ENCODE data around the gene C18orf63. TPM values are rescaled to one million over a fixed set of nuclear protein-coding genes. Genes with fewer than 3 reads are reported as not detected.

Gene C18orf63
- total RNA-seq, 2 donors from 2014 or later, result not detected

DNA sequence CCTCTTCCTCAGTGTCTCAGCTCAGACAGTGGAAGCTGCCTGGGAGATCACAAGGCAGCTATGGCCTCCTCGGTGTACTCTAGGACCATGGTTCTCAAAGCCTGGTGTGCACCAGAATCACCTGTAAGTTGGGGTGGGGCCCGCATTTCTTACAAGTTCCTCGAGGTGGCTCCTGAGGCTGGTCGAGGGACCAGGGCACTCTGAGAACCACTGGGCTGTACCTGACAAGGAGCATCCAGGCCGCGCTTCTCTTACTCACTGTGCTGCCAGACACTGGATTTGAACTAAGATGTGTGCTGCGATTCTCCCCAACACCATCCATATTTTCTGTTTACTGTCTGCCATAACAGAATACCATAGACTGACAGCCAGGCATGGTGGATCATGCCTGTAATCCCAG lies 81.9 kb downstream of the C18orf63 start:
- DNase-seq (ENCODE audit: low spot score) (no peak), ATAC-seq (ENCODE audit: insufficient number of reproducible peaks, low FRiP score, low read depth) (no peak)
- Histone ChIP-seq H3K27me3 (replicated peaks; ENCODE audit: insufficient read depth) (no peaks in the 10 kb centered on the region), H3K9me3 (no peaks in the 10 kb centered on the region), H3K4me1 (ENCODE audit: control insufficient read depth in 1 of 2, low read depth in 2 of 2) (peaks cover 26 to 61% of the 10 kb centered on the region in 2 donors), H3K27ac (no peak overlapping the region), H3K4me3 (no peak overlapping the region), H3K36me3 (no peaks in the 10 kb centered on the region)
- TF ChIP-seq, protein P1, sequence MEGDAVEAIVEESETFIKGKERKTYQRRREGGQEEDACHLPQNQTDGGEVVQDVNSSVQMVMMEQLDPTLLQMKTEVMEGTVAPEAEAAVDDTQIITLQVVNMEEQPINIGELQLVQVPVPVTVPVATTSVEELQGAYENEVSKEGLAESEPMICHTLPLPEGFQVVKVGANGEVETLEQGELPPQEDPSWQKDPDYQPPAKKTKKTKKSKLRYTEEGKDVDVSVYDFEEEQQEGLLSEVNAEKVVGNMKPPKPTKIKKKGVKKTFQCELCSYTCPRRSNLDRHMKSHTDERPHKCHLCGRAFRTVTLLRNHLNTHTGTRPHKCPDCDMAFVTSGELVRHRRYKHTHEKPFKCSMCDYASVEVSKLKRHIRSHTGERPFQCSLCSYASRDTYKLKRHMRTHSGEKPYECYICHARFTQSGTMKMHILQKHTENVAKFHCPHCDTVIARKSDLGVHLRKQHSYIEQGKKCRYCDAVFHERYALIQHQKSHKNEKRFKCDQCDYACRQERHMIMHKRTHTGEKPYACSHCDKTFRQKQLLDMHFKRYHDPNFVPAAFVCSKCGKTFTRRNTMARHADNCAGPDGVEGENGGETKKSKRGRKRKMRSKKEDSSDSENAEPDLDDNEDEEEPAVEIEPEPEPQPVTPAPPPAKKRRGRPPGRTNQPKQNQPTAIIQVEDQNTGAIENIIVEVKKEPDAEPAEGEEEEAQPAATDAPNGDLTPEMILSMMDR (IDR thresholded peaks at IDR 0.05), result no peak

DNA sequence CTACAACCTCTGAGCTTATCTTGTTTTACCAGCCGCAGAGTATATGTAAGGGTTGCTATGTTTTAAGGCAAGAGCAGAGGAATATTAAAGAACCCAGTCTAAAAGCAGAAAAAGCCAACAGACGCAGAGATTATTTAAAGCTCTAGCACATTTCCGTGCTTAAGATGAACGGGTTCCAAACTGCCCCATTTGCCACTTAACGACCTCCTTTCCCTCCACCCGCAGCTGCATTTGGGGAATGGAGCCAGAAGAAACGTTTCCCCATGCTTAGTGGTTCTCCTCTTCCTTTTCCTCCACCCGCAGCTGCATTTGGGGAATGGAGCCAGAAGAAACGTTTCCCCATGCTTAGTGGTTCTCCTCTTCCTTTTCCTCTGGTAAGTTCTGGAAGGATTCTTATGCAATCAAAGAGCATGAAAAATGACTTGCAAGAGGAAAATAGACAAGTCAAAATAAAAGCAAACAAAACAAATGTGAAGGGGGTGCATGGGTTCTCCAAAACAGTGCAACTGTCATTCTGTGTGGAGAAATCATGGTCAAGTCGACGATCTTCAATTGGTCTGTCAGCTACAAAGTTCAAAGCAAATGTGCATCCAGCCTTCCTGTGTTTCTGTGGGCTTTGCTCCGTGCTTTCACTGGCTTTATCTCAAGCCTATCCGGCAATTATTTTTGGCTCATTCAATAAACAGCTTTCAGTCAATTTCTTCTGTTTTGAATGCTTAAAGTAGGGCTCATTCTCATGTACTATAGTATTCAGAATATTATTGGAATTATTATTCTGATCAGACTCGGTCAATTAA lies 83.7 kb downstream of the C18orf63 start:
- Histone ChIP-seq H3K36me3 (no peaks in the 10 kb centered on the region), H3K4me3 (peak overlapping the region; percentile 51), H3K9me3 (no peaks in the 10 kb centered on the region), H3K27ac (no peak overlapping the region), H3K27me3 (replicated peaks; ENCODE audit: insufficient read depth) (no peaks in the 10 kb centered on the region), H3K4me1 (ENCODE audit: control insufficient read depth in 1 of 2, low read depth in 2 of 2) (peaks cover 26 to 61% of the 10 kb centered on the region in 2 donors)
- no peak for ATAC-seq (ENCODE audit: insufficient number of reproducible peaks, low FRiP score, low read depth)
- TF ChIP-seq, protein P1 (IDR thresholded peaks at IDR 0.05), result no peak
- no peak for DNase-seq (ENCODE audit: low spot score)

DNA sequence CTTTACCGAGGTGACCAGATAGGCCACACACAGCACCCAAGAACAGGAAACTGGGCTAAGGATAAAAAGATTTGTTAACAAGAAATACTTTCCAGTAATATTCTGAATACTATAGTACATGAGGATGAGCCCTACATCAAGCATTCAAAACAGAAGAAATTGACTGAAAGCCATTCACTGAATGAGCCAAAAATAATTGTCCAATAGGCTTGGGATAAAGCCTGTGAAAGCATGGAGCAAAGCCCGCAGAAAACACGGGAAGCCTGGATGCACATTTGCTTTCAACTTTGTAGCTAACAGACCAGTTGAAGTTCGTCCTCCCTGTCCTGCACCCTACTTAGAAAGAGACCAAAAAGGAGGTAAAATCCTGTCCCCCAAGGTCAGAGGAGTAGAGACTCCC lies 85.2 kb downstream of the C18orf63 start:
- no peak for DNase-seq (ENCODE audit: low spot score)
- Histone ChIP-seq H3K36me3 (no peaks in the 10 kb centered on the region), H3K27me3 (replicated peaks; ENCODE audit: insufficient read depth) (no peaks in the 10 kb centered on the region), H3K9me3 (no peaks in the 10 kb centered on the region), H3K4me1 (ENCODE audit: control insufficient read depth in 1 of 2, low read depth in 2 of 2) (peaks cover 26 to 54% of the 10 kb centered on the region in 2 donors), H3K4me3 (no peak overlapping the region), H3K27ac (no peak overlapping the region)
- TF ChIP-seq, protein P1 (IDR thresholded peaks at IDR 0.05), result no peak
- ATAC-seq (ENCODE audit: insufficient number of reproducible peaks, low FRiP score, low read depth), result no peak

DNA sequence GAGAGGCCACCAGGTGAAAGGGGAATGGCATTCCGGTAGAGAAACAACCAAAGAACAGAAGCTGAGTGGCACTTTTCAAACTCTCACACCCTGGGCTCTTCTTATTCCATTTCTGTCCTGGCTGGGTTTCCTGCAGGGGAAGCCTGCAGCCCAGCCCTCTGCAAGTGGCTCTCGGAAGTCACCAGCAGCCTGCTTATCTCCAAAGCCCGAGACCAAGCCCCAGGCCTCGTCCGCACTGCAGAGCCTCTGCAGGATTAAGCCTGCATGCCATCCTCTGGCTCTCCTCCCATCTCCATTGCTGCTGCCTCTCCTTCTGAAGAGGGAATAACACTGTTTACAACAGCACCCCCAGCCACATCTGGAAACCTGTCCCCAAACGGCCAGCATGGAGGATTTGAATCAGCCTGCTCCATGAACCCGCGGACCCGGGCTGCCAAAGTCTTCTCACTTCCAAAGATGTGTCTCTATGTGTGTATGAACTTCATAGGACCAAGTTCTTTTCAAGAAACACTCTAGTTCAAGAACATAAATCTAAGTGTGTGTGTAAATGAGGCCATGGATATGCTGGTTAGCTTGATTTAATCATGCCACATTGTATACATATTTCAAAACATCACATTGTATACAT lies 87.3 kb downstream of the C18orf63 start:
- no peaks in the 10 kb centered on the region for H3K9me3 ChIP-seq
- ATAC-seq (ENCODE audit: insufficient number of reproducible peaks, low FRiP score, low read depth), result no peak
- no peak for DNase-seq (ENCODE audit: low spot score)
- TF ChIP-seq, protein P1 (IDR thresholded peaks at IDR 0.05), result no peak
- no peaks in the 10 kb centered on the region for H3K36me3 ChIP-seq
- H3K4me3 ChIP-seq, result no peak overlapping the region
- H3K4me1 ChIP-seq (ENCODE audit: control insufficient read depth in 1 of 2, low read depth in 2 of 2), result peaks cover 15 to 33% of the 10 kb centered on the region in 2 donors
- no peaks in the 10 kb centered on the region for H3K27me3 ChIP-seq (replicated peaks; ENCODE audit: insufficient read depth)
- no peak overlapping the region for H3K27ac ChIP-seq

DNA sequence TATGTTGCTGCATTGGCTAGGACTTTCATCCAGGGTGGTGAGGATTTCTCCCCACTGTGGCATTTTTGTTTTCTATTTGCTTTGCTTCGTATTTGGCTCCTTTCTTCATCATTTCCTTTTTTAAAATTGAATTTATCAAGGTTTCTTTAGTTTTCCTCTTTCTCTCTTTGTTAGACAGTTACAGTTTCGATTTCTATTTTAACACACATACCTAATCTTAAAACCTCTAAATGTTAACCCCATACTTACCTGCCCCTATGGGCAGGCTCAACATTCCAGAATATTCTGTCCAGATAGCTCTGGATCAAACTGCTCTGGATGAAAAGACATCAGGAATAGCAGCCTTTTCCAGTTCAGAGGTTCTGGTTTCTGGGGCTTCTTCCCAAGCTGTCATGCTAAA lies 92.2 kb downstream of the C18orf63 start:
- no peaks in the 10 kb centered on the region for H3K9me3 ChIP-seq
- H3K4me3 ChIP-seq, result no peak overlapping the region
- no peaks in the 10 kb centered on the region for H3K4me1 ChIP-seq (ENCODE audit: control insufficient read depth in 1 of 2, low read depth in 2 of 2)
- no peak for ATAC-seq (ENCODE audit: insufficient number of reproducible peaks, low FRiP score, low read depth)
- DNase-seq (ENCODE audit: low spot score), result no peak
- no peak overlapping the region for H3K27ac ChIP-seq
- H3K27me3 ChIP-seq (replicated peaks; ENCODE audit: insufficient read depth), result no peaks in the 10 kb centered on the region
- TF ChIP-seq, protein P1 (IDR thresholded peaks at IDR 0.05), result no peak
- no peaks in the 10 kb centered on the region for H3K36me3 ChIP-seq

Other genes with a start within 250 kb of the C18orf63 start
- gene FBXO15, start 168.0 kb upstream of the C18orf63 start, total RNA-seq, result 1 to 10 TPM in 1 of 2 donors, not detected in 1; 1.8 TPM
- 10 to 100 TPM; 14.5 to 34.5 TPM for gene TIMM21, start 167.3 kb upstream of the C18orf63 start, total RNA-seq
- 100 to 1,000 TPM in 1 of 2 donors, 10 to 100 TPM in 1; 57.0 to 121 TPM for gene CYB5A, start 23.9 kb upstream of the C18orf63 start, total RNA-seq
- gene DIPK1C, start 141.5 kb downstream of the C18orf63 start, total RNA-seq, result not detected
- 100 to 1,000 TPM in 1 of 2 donors, 10 to 100 TPM in 1; 44.3 to 106 TPM for gene CNDP2, start 180.5 kb downstream of the C18orf63 start, total RNA-seq
- not detected for gene CNDP1, start 218.7 kb downstream of the C18orf63 start, total RNA-seq

Measured in thoracic aorta (tissue), 2 donors.